Measurements from ENCODE around the gene SPATC1L.

Gene SPATC1L
- long read RNA-seq, transcript SPATC1L-202 (4 exons, 1,182 nt) = major isoform, 153 of 160 reads
- long read RNA-seq, partial matches to known transcripts = 4 of 160 reads
- long read RNA-seq, other reads (novel, unspliced or antisense) = 3 of 160 reads

GRCh38 chr21:46183910-46184624 is at the start of gene SPATC1L:
TSS of gene SPATC1L (minus strand) at chr21:46184459. CDS start at chr21:46182816, 1,643 bp downstream.
- peak in 1 of 2 experiments; percentile 18 for DNase-seq (ENCODE audit: low read depth in 1 of 2, low spot score in 1 of 2)
- 0 out of 2 replicates have a peak, but pooled peaks have one; percentile 21 for TF ChIP-seq POLR2AphosphoS5 (IDR thresholded peaks at IDR 0.05; ENCODE audit: low read depth)
- TF ChIP-seq GABPA (IDR thresholded peaks at IDR 0.05; ENCODE audit: low read depth) = no peak
- Histone ChIP-seq H3K4me3 (replicated peaks; ENCODE audit: insufficient read depth, low read length) (peak within 1 kb of the TSS; percentile 61), H3K27ac (replicated peaks) (peak within 1 kb of the TSS; percentile 61), H3K27me3 (ENCODE audit: insufficient read depth, poor library complexity, severe bottlenecking) (peaks cover 3% of the 10 kb centered on the region)

- DNase-seq (ENCODE audit: low read depth in 1 of 2, low spot score in 1 of 2) = no peak
- TF ChIP-seq REST (IDR thresholded peaks at IDR 0.05; ENCODE audit: insufficient replicate concordance, low read depth) (no peak), SPI1 (IDR thresholded peaks at IDR 0.05; ENCODE audit: borderline replicate concordance, low read depth) (no peak), CTCF (IDR thresholded peaks at IDR 0.05; ENCODE audit: insufficient read depth, low read length) (no peak), POLR2AphosphoS5 (IDR thresholded peaks at IDR 0.05; ENCODE audit: low read depth) (no peak), GABPA (IDR thresholded peaks at IDR 0.05; ENCODE audit: low read depth) (no peak)
- Histone ChIP-seq H3K27ac (replicated peaks) (no peak overlapping the region), H3K27me3 (ENCODE audit: insufficient read depth, poor library complexity, severe bottlenecking) (no peaks in the 10 kb centered on the region), H3K4me3 (replicated peaks; ENCODE audit: insufficient read depth, low read length) (peak overlapping the region; percentile 70)
Measured at GRCh38 chr21:46229923-46230260, 45.6 kb upstream of the SPATC1L start.

- TF ChIP-seq POLR2AphosphoS5 (IDR thresholded peaks at IDR 0.05; ENCODE audit: low read depth) (peak; percentile 12; the same call in 1 of the 2 replicates), SPI1 (IDR thresholded peaks at IDR 0.05; ENCODE audit: borderline replicate concordance, low read depth) (no peak)
- no peaks in the 10 kb centered on the region for H3K27me3 ChIP-seq (ENCODE audit: insufficient read depth, poor library complexity, severe bottlenecking)
- DNase-seq (ENCODE audit: low read depth in 1 of 2, low spot score in 1 of 2) = peak; percentile 5 to 62
- H3K27ac ChIP-seq (replicated peaks) = peak overlapping the region; percentile 67
- H3K4me3 ChIP-seq (replicated peaks; ENCODE audit: insufficient read depth, low read length) = peak overlapping the region; percentile 70
Measured at GRCh38 chr21:46229133-46229922, 45.1 kb upstream of the SPATC1L start.

- TF ChIP-seq POLR2AphosphoS5 (IDR thresholded peaks at IDR 0.05; ENCODE audit: low read depth) (0 out of 2 replicates have a peak, but pooled peaks have one; percentile 14), SPI1 (IDR thresholded peaks at IDR 0.05; ENCODE audit: borderline replicate concordance, low read depth) (no peak)
- DNase-seq (ENCODE audit: low read depth in 1 of 2, low spot score in 1 of 2) = peak; percentile 97
- H3K27ac ChIP-seq (replicated peaks) = peak within 1 kb of the TSS; percentile 67
- no peaks in the 10 kb centered on the region for H3K27me3 ChIP-seq (ENCODE audit: insufficient read depth, poor library complexity, severe bottlenecking)
- H3K4me3 ChIP-seq (replicated peaks; ENCODE audit: insufficient read depth, low read length) = peak within 1 kb of the TSS; percentile 95
Measured at GRCh38 chr21:46228345-46229051, 44.2 kb upstream of the SPATC1L start, which contains the start of gene LSS. TSS of gene LSS (minus strand) at chr21:46228774. CDS start at chr21:46228745, 29 bp downstream.

- H3K27ac ChIP-seq (replicated peaks) = peak overlapping the region; percentile 56
- H3K27me3 ChIP-seq (ENCODE audit: insufficient read depth, poor library complexity, severe bottlenecking) = no peaks in the 10 kb centered on the region
- TF ChIP-seq REST (IDR thresholded peaks at IDR 0.05; ENCODE audit: insufficient replicate concordance, low read depth) = no peak
- TF ChIP-seq GABPA (IDR thresholded peaks at IDR 0.05; ENCODE audit: low read depth) = no peak
- TF ChIP-seq SPI1 (IDR thresholded peaks at IDR 0.05; ENCODE audit: borderline replicate concordance, low read depth) = no peak
- no peak for TF ChIP-seq POLR2AphosphoS5 (IDR thresholded peaks at IDR 0.05; ENCODE audit: low read depth)
- TF ChIP-seq CTCF (IDR thresholded peaks at IDR 0.05; ENCODE audit: insufficient read depth, low read length) = no peak
- peak overlapping the region; percentile 95 for H3K4me3 ChIP-seq (replicated peaks; ENCODE audit: insufficient read depth, low read length)
- DNase-seq (ENCODE audit: low read depth in 1 of 2, low spot score in 1 of 2) = no peak
Measured at GRCh38 chr21:46227811-46228344, 43.6 kb upstream of the SPATC1L start.
